Measurements from ENCODE around the gene NRAS. TPM values are rescaled to one million over a fixed set of nuclear protein-coding genes. Genes with fewer than 3 reads are reported as not detected.

Gene NRAS
- total and polyA plus RNA-seq, 9 donors = 8.7 to 21.7 (median 16.4) TPM

DNA sequence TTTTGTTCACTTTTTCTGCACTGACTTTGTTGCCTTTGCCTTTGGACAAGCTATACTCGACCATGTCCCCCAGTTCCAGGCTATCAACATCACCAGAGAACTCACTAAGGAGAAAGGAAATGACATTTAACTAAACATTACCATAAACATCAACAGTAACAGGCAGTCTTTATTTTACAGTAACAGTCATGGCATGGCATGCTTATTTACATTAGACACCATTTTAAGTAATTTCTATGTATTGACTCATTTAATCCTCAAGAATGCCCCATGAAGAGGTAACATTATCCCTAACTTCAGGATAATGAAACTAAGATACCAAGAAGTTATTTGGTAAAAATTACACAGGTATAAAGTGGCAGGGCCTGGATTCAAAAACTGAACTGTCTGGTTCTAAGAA lies 8.7 kb upstream of the NRAS start:
- intact Hi-C loops (cut with DNase I) = no loop called here
- TF ChIP-seq POLR2A (IDR thresholded peaks at IDR 0.05) = no peak
- TF ChIP-seq EP300 (IDR thresholded peaks at IDR 0.05) = no peak
- TF ChIP-seq, protein P1, sequence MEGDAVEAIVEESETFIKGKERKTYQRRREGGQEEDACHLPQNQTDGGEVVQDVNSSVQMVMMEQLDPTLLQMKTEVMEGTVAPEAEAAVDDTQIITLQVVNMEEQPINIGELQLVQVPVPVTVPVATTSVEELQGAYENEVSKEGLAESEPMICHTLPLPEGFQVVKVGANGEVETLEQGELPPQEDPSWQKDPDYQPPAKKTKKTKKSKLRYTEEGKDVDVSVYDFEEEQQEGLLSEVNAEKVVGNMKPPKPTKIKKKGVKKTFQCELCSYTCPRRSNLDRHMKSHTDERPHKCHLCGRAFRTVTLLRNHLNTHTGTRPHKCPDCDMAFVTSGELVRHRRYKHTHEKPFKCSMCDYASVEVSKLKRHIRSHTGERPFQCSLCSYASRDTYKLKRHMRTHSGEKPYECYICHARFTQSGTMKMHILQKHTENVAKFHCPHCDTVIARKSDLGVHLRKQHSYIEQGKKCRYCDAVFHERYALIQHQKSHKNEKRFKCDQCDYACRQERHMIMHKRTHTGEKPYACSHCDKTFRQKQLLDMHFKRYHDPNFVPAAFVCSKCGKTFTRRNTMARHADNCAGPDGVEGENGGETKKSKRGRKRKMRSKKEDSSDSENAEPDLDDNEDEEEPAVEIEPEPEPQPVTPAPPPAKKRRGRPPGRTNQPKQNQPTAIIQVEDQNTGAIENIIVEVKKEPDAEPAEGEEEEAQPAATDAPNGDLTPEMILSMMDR (IDR thresholded peaks at IDR 0.05) = no peak
- 76 to 80% (median 80%) methylated on average over 1 of the region's 1 CpG for WGBS, 3 donors
- Histone ChIP-seq H3K27me3 (no peaks in the 10 kb centered on the region), H3K4me3 (no peak overlapping the region), H3K27ac (no peak overlapping the region), H3K9me3 (no peaks in the 10 kb centered on the region), H3K36me3 (peaks cover 3% of the 10 kb centered on the region), H3K4me1 (ENCODE audit: insufficient read depth) (no peaks in the 10 kb centered on the region)
- no peak for DNase-seq

DNA sequence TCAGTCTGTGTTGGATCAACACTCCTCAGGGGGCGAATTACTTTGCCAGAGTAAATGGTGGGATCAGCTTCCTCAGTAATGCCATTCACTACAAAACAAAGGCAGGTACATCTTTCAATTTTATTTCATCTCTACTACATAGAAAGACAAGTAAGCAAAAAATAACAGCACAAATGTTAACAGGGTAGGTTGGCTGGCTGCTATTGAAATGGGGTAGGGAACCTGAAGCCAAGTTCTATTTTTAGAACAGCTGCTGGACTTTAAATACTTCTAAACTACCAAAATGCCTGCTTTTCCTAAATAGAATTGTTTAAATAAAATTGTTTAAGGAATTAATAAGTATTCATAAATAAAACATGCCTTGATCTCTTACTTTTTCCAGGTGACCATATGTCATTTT lies 7.3 kb upstream of the NRAS start:
- Histone ChIP-seq H3K9me3 (no peaks in the 10 kb centered on the region), H3K4me3 (no peak overlapping the region), H3K27me3 (no peaks in the 10 kb centered on the region), H3K4me1 (ENCODE audit: insufficient read depth) (no peaks in the 10 kb centered on the region), H3K27ac (no peak overlapping the region), H3K36me3 (peaks cover 3% of the 10 kb centered on the region)
- 94 to 95% (median 94%) methylated on average over 1 of the region's 1 CpG for WGBS, 3 donors
- intact Hi-C loops (cut with DNase I) = no loop called here
- no peak for DNase-seq
- TF ChIP-seq, protein P1 (IDR thresholded peaks at IDR 0.05) = no peak
- no peak for TF ChIP-seq POLR2A (IDR thresholded peaks at IDR 0.05)

GRCh38 chr1:114723457-114723856 lies 6.9 kb upstream of the NRAS start:
- Histone ChIP-seq H3K27me3 (no peaks in the 10 kb centered on the region), H3K36me3 (peaks cover 3% of the 10 kb centered on the region), H3K4me1 (ENCODE audit: insufficient read depth) (no peaks in the 10 kb centered on the region), H3K27ac (no peak overlapping the region), H3K9me3 (no peaks in the 10 kb centered on the region), H3K4me3 (no peak overlapping the region)
- 0% methylated on average over 1 of the region's 1 CpG for WGBS, 3 donors
- intact Hi-C loops (cut with DNase I) = no loop called here
- no peak for DNase-seq
- TF ChIP-seq EP300 (IDR thresholded peaks at IDR 0.05) (no peak), POLR2A (IDR thresholded peaks at IDR 0.05) (no peak)
- TF ChIP-seq, protein P1 (IDR thresholded peaks at IDR 0.05) = no peak

- TF ChIP-seq POLR2A (IDR thresholded peaks at IDR 0.05) (no peak), EP300 (IDR thresholded peaks at IDR 0.05) (no peak)
- TF ChIP-seq, protein P1 (IDR thresholded peaks at IDR 0.05) = no peak
- intact Hi-C loops (cut with DNase I) = no loop called here
- 90 to 92% (median 92%) methylated on average over 4 of the region's 4 CpGs for WGBS, 3 donors
- no peaks in the 10 kb centered on the region for H3K9me3 ChIP-seq
- DNase-seq = no peak
- no peak overlapping the region for H3K27ac ChIP-seq
- H3K4me1 ChIP-seq (ENCODE audit: insufficient read depth) = peaks cover 2% of the 10 kb centered on the region
- H3K36me3 ChIP-seq = peaks cover 3% of the 10 kb centered on the region
- no peak overlapping the region for H3K4me3 ChIP-seq
- no peaks in the 10 kb centered on the region for H3K27me3 ChIP-seq
Observed at GRCh38 chr1:114720492-114720891, 3.9 kb upstream of the NRAS start.

- DNase-seq = no peak
- intact Hi-C loops (cut with DNase I) = loop anchor here in 1 of 4 donors (10.0 kb wide), 1 partner anchor 375 kb away; no protein-coding TSS in a partner anchor
- Histone ChIP-seq H3K9me3 (no peaks in the 10 kb centered on the region), H3K36me3 (peaks cover 3% of the 10 kb centered on the region), H3K4me3 (no peak overlapping the region), H3K4me1 (ENCODE audit: insufficient read depth) (peaks cover 2% of the 10 kb centered on the region), H3K27ac (no peak overlapping the region), H3K27me3 (no peaks in the 10 kb centered on the region)
- no peak for TF ChIP-seq POLR2A (IDR thresholded peaks at IDR 0.05)
- no peak for TF ChIP-seq EP300 (IDR thresholded peaks at IDR 0.05)
- TF ChIP-seq, protein P1 (IDR thresholded peaks at IDR 0.05) = no peak
- 77 to 86% (median 77%) methylated on average over 3 of the region's 3 CpGs for WGBS, 3 donors
Observed at GRCh38 chr1:114719424-114719787, 2.8 kb upstream of the NRAS start.

All from ovary (tissue), 9 donors.